ENCODE data around the gene CATSPER3. TPM values are rescaled to one million over a fixed set of nuclear protein-coding genes. Genes with fewer than 3 reads are reported as not detected.

CATSPER3 gene
- total and polyA plus RNA-seq, 2 donors from 2014 or later: 1.4 TPM

DNA sequence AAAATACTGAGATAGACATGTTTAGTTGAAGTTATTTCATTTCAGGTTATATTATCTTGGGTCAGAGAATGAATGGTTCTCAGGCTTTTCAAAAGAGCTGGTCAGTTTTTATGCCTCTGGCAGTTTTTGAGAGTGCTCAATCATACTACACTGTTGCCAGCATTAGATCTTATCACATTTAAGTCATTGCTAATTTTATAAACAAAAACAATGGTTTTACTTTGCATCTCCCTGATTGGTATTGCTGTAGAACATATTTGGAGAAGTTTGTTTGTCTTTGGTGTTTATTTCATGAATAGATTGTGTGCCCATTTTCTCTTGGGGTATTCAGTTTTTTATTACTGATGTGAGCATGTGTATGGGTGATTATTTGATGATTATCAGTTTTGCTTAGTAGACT is 1.5 kb downstream of the CATSPER3 start:
- no peak for FAIRE-seq
- H3K27me3 ChIP-seq (ENCODE audit: control insufficient read depth, insufficient read depth, low read length): no peaks in the 10 kb centered on the region
- no peak for DNase-seq
- no peaks in the 10 kb centered on the region for H3K9me3 ChIP-seq (ENCODE audit: control insufficient read depth in 2 of 3, insufficient read depth in 1 of 3, low read length in 3 of 3)
- H3K4me1 ChIP-seq (ENCODE audit: control insufficient read depth in 2 of 3, insufficient read depth in 2 of 3, low read depth in 1 of 3, low read length in 3 of 3): no peaks in the 10 kb centered on the region
- H3K9ac ChIP-seq (ENCODE audit: low read length in 3 of 3): no peak overlapping the region
- no peak for TF ChIP-seq CTCF (IDR thresholded peaks at IDR 0.05; ENCODE audit: borderline replicate concordance, extremely low read depth, insufficient read depth)
- peaks cover 0 to 6% (median 0%) of the 10 kb centered on the region in 3 donors for H3K36me3 ChIP-seq (ENCODE audit: control insufficient read depth in 2 of 3, insufficient read depth in 3 of 3, low read length in 3 of 3)
- intact Hi-C loops (cut with DNase I): no loop called here
- no peak overlapping the region for H3K4me3 ChIP-seq (ENCODE audit: low read length in 3 of 3)
- H3K27ac ChIP-seq (ENCODE audit: low read depth in 2 of 2, low read length in 2 of 2): no peak overlapping the region

GRCh38 chr5:134975078-134975715 is 7.5 kb downstream of the CATSPER3 start:
- H3K27ac ChIP-seq (ENCODE audit: low read depth in 2 of 2, low read length in 2 of 2): no peak overlapping the region
- peaks cover 0 to 2% (median 0%) of the 10 kb centered on the region in 3 donors for H3K36me3 ChIP-seq (ENCODE audit: control insufficient read depth in 2 of 3, insufficient read depth in 3 of 3, low read length in 3 of 3)
- peaks cover 0 to 16% (median 3%) of the 10 kb centered on the region in 3 donors for H3K9me3 ChIP-seq (ENCODE audit: control insufficient read depth in 2 of 3, insufficient read depth in 1 of 3, low read length in 3 of 3)
- H3K4me1 ChIP-seq (ENCODE audit: control insufficient read depth in 2 of 3, insufficient read depth in 2 of 3, low read depth in 1 of 3, low read length in 3 of 3): no peaks in the 10 kb centered on the region
- FAIRE-seq: no peak
- TF ChIP-seq CTCF (IDR thresholded peaks at IDR 0.05; ENCODE audit: borderline replicate concordance, extremely low read depth, insufficient read depth): no peak
- H3K27me3 ChIP-seq (ENCODE audit: control insufficient read depth, insufficient read depth, low read length): no peaks in the 10 kb centered on the region
- no peak overlapping the region for H3K4me3 ChIP-seq (ENCODE audit: low read length in 3 of 3)
- intact Hi-C loops (cut with DNase I): no loop called here
- no peak for DNase-seq
- H3K9ac ChIP-seq (ENCODE audit: low read length in 3 of 3): no peak overlapping the region

- Histone ChIP-seq H3K27ac (ENCODE audit: low read depth in 2 of 2, low read length in 2 of 2) (no peak overlapping the region), H3K4me1 (ENCODE audit: control insufficient read depth in 2 of 3, insufficient read depth in 2 of 3, low read depth in 1 of 3, low read length in 3 of 3) (no peaks in the 10 kb centered on the region), H3K27me3 (ENCODE audit: control insufficient read depth, insufficient read depth, low read length) (no peaks in the 10 kb centered on the region), H3K9ac (ENCODE audit: low read length in 3 of 3) (no peak overlapping the region), H3K36me3 (ENCODE audit: control insufficient read depth in 2 of 3, insufficient read depth in 3 of 3, low read length in 3 of 3) (peaks cover 0 to 2% (median 0%) of the 10 kb centered on the region in 3 donors), H3K9me3 (ENCODE audit: control insufficient read depth in 2 of 3, insufficient read depth in 1 of 3, low read length in 3 of 3) (peaks cover 0 to 16% (median 3%) of the 10 kb centered on the region in 3 donors), H3K4me3 (ENCODE audit: low read length in 3 of 3) (no peak overlapping the region)
- TF ChIP-seq CTCF (IDR thresholded peaks at IDR 0.05; ENCODE audit: borderline replicate concordance, extremely low read depth, insufficient read depth): no peak
- intact Hi-C loops (cut with DNase I): no loop called here
- DNase-seq (no peak), FAIRE-seq (no peak)
These were observed 8.1 kb downstream of the CATSPER3 start for GRCh38 chr5:134975843-134976242.
